Superior temporal gyrus (tissue), 1 donor: ENCODE data around the gene BIN2.
A peak's percentile ranks its signal among the peaks of the same experiment; 100 is the strongest.
"Not testable (repeated sequence)": the region's sequence is repeated elsewhere in the genome, so short reads cannot be mapped to it uniquely, and the experiment has no call there.

Source experiments
- DNase-seq: peaks from one replicate; pipeline ENCODE4 v3.0.0-alpha.2; 2016; ENCODE audit errors: extremely low spot score

Gene BIN2

GRCh38 chr12:51345681-51346080, 21.7 kb upstream of the BIN2 start:
- DNase-seq, result no peak

DNA sequence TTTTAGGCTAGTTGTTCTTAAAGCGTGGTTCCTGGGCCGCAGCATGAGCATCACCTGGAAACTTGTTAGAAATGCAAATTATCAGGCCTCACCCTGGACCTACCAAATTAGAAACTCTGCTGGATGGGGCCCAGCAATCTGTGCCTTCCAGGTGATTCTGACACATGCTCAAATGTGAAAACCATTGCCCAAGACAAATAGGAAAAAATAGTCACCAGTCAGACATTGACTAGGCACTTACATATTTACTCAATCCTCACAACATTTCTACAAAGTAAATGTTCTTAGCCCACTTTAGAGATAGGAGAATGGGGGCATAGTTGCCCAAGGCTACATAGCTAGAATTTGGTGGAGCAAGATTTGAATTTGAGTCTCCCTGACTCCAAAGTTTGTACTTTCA, 19.2 kb upstream of the BIN2 start:
- DNase-seq, result no peak

- no peak for DNase-seq
Observed at GRCh38 chr12:51342416-51342815, 18.4 kb upstream of the BIN2 start.

DNA sequence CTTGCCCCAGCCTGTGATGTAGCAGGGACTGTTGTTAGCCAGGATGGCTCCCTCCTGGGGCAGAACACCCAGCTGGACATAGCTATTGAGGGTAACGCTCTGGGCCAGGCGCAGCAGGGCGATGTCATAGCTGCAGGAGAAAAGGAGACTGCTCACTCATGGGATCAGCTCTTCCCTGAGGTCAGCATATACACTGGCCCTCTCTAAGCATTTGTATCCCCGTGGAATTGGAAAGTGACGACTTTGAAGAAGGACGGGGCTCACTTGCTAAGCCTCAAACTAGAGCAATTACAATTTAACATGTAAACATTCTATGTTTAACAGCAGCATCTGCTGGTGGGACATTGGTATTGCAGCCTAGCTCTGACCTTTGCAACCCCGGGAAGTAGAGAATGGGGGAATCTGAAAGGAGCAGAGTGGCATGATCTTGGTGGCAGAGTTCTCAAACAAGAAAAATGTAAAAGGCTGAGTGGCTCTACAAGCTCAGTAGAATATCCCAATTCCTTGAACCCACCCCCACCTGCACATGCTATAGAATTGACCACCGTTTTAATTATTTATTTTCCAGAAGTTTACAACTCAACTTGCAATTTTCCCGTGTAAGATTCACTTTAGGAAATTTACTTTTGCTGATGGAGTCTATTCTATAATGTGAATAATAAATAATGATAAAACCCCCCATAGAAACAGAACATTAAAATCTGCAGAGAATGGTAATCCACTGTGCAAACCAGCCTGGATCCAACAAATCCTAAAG, 17.5 kb upstream of the BIN2 start:
- DNase-seq, result peak; percentile 95

DNA sequence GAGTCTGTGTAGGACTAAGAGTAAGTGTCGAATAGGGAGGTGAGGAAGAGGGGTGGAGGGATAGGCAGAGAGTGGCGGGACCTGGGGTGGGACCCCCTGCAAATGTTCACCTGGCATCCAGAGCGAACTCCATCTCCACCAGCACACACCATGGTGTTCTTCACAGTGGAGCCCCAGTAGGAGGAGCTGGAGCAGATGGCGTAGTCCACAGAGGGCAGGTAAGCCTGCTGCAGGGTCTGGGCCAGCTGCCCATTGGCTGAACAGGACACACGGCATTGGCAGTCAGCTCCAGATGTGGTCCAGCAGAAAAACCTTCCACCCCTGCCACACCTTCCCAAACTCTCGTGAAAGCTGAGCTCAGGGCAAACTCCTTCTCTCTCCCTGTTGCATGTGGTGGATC, 15.8 kb upstream of the BIN2 start:
- DNase-seq, result no peak

GRCh38 chr12:51337336-51337735, 13.4 kb upstream of the BIN2 start:
- DNase-seq, result not testable (repeated sequence)

DNA sequence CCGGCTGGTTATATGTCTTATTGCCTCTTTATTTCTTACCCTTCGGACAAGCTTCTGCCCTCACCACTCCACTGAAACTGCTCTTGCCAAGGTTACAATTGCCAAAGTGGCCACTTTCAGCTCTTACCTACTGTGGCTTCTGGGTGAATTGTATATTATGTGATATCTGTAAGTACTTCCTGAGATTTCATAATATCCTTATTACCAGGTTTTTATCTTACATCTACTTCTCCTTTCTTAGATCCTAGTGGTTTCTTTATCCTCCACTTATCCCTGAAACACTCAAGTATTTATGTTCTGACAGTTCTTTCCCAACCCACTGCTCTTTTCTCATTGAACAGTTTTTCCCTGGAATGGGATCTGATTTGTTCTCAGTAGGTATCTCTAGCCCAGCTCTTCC, 12.0 kb upstream of the BIN2 start:
- DNase-seq, result no peak

DNA sequence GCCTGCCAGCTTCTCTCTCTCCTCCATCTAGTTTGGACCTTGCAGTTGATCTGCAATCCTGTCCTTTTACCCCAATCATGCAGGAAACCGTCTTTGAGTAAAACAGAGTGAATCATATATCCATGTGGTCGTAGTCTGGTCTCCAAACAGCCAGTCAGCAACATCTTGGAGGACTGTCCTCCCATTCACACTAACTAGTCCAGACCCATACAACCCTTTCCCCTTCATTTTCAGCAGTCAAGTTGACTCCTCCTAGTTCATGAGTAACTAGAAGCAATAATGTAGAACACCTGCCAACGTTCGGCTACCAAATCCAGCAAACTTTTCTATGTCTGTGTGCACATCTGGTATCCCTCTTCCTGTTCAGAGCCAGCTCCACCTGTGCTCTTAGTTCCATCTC, 10.8 kb upstream of the BIN2 start:
- no peak for DNase-seq

- no peak for DNase-seq
Observed at GRCh38 chr12:51333536-51333935, 9.6 kb upstream of the BIN2 start.

GRCh38 chr12:51330186-51330585, 6.2 kb upstream of the BIN2 start:
- DNase-seq, result no peak

DNA sequence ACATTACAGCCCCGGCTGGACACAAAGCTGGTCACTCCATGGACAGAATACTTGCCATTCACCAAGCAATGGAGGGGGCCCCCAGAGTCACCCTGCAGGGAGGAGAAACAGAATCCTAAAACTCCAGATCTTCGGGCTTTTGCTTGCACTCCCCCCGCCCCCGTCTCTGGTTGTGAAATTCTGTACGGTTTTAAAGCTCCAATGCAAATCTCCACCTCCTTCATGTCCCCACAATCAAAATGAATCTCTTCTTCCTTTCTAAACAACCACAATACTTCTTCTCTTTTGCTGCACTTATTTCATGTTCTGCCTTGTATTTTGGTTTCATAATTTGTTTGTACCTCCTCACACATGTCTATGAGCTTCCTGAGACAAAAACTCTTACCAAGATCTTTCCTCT, 5.8 kb upstream of the BIN2 start:
- no peak for DNase-seq

DNA sequence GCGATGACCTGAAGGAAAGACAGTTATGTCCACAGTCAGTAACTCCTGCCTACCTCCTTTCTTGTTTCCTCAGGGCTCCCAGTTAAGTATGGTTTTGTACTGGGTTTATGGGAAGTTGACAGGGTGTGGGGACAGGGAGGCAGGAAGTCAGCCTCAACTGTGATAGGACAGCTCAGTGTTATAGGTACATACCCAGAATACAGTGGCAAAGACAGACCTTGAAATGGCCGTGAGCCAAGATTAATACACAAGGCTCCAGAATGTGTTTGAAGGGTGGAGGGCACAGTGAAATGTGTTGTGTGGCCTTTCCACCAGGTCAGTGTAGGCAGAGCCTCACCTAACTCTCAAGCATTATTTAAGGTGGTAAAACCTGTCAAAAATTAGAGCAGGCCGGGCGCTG, 4.6 kb upstream of the BIN2 start:
- no peak for DNase-seq

DNA sequence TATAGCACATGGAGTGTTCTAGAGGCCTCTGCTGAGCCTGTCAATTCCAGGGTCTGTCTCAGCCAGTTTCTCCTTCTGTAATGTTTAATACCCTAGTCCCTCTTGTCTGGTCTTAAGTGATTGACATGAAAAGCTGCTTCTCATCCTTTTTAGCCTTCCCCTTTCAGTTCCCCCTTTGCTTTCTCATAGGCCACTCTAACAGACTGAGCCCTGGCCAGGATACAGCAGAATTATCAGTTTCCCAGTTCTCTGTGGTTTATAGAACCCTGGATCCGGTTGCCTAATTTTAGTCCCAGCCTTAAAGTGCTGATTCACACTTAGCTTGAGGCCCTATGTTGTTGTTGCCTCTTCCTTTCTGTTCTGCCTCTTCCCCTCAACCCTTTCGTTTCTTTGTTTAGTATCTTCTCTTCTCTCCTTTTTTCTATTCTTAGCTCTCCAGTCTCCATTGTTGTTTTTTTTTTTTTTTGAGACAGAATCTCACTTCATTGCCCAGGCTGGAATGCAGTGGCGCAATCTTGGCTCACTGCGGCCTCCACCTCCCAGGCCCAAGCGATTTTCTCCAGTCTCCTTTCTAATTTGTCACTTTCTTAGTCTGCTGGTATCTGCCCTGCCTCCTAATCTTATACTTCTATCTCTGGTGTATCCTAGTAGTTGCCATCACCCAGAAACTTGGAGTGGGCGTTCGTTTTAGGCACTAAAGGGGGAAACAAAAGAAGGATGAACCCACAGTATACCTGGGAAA, 2.9 kb upstream of the BIN2 start:
- DNase-seq, result peak; percentile 48

GRCh38 chr12:51324953-51325352, 979 bp upstream of the BIN2 start:
- DNase-seq, result no peak

DNA sequence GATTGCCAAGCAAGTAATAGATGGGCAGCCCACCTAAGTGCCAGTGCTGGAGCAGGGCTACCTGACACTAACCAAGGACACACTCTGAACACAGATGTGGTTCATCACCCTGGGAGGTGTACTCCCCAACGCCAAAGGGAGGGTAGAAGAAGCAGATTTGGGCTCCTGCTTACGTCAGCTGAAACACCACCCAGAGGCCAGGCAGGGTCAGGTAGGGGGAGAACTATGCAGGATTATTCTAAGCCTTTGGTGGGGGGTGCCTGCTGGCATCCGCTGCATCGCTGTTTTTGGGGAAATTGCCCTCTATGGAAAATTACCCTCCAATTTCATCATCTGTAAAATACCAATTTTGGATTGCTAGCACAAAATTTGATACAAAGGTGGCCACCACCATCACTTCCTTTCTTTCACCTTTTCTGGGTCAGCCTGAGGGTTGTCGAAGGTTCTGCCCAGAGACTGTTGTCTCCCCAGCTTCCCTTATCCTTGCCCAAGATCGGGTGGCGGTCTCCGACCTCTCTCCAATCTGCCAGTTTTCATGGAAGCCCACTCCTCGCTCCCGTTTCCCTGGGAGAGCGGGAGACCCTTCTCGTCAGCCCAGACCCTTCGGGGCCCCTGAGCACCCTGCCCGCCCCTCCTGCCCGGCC, 535 bp downstream of the BIN2 start:
- no peak for DNase-seq

- DNase-seq, result no peak
Observed at GRCh38 chr12:51322452-51322851, 1.5 kb downstream of the BIN2 start.

DNA sequence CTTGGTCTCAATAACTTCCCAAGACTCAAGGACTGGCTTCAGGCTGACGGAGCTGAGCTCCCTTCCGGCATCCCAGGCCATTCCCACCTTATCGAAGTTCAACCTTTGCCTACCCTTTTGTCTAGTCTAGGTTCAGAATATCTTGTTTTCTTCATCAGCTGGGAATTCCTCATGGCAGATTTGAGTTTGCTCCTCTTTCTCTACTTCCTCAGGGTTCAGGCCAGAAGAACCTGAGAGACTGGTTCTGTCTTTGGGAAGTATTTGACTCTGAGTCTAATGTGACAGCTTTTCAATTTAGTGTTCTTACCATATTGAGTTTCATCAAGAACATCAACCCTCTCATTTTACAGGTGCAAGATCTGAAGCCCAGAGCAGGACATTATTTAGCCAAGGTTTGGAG, 2.1 kb downstream of the BIN2 start:
- DNase-seq, result no peak

- DNase-seq, result no peak
Observed at GRCh38 chr12:51320695-51321320, 3.2 kb downstream of the BIN2 start.

DNA sequence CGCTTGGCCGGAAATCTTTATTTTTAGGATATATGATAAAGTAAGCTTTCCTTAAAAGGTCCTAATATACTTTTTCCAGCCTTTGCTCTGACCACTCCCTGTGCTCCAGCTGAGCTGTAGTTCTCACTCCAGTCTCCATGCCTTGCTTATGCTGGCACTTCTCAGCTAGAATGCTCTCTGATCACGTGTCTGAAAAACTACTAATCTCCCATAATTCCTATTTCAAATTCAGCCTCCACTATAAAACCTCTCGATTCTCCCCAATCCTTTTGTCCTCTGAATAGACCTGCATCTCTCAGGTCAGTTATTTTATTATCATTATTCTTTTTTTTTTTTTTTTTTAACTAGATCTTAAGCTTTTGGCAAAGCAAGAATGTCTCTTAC, 3.7 kb downstream of the BIN2 start:
- DNase-seq, result no peak

GRCh38 chr12:51318846-51319599, 5.0 kb downstream of the BIN2 start:
- DNase-seq, result no peak

- not testable (repeated sequence) for DNase-seq
Observed at GRCh38 chr12:51318057-51318806, 5.7 kb downstream of the BIN2 start.
